ENCODE data around the gene INCENP.

The INCENP gene

DNA sequence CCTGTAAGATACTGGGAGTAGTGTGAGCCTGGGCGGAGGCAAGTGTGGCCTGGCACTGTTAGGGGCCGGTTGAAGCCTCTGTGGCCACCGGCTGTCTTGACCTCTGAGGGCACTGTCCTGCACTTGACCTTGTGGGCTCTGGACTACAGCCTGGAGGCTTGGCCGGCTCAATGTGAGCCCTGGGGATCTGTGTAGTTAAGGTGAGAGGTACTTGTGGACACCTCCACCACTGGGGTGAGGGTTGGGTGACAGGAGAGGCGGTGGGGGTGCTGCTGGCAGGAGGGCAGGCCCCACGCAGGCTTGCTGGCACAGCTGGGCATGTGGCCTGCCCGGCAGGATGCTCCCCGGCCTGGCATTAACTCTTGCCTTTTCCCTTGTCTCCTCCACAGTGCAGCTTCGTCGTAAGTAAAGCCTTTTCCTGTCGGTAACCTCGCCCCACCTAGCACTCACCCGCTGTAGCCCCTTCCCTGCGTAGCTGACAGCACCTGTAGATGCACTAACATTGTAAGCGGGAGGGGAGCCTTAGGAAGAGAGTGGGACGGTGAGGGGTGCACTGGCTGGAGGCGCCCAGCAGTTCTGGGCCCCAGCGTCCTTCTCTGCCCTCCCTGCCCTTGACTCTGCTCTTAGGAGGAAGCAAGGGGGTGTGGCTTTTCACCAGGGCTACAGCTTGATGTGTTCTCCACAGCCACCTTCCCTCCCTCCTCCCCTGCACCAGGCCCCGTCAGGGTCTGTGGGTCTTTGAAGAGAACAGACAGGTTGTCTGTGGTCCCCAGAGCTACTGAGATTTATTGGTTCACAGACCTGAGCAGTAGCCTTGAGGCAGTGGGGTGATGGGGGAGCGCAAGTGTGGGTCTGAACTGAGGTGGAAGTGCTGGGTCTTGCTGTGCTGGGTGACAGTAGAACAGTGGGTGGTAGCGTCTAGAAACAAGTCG is 17.6 kb downstream of the INCENP start:
- no peak for DNase-seq (ENCODE audit: low spot score)

DNA sequence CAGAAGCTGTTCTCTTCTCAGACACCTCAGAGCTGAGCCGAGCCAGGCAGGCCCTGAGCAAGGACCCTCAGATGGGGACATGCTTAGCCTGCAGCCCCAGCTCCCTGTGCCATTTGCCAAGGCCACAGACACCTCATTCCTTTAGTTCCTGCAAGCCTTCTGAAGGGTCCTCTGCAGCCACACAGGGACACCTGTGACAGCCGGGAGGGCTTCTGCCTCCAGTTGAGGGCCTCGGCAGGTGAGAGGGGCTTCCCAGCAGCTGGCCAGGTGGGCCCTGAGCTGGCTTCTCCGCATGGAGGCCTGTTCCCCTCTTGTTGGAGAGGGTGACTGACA is 18.2 kb downstream of the INCENP start:
- no peak for DNase-seq (ENCODE audit: low spot score)

DNA sequence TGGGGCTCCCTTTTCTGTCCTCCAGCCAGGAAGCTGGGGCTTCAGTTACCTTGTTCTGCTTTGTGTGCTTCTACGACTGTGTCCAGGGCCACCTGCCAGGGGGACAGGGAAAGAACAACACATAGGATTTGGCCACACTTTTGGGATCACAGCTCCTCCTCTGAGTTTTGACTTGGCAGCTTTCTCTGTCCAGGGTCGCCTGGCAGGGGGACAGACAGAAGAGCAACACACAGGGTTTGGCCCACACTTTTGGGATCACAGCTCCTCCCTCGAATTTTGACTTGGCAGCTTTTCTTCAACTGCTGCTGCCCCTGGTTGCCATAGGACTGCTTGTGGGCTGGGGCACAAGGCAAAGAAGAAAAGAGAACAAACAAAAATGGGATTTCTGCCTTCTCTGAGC is 19.1 kb downstream of the INCENP start:
- DNase-seq (ENCODE audit: low spot score) = no peak

DNA sequence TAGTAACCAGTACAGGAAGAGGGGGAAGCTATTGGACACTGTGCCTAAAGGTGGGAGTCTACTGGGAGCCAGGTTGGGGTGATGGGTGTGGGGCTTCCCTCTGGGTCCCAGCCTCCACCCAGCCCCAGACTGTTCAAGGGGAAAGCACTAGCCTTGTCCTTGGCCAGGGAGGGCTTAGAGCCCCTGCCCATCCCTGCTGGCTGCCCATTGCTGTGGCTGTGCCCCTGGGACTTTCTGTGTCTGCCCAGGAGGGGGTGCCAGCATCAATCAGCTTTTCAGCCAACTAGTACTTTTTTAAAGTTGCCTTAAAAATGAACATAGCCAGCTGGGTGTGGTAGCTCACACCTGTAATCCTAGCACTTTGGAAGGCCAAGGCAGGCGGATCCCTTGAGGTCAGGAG is 19.9 kb downstream of the INCENP start:
- DNase-seq (ENCODE audit: low spot score) = no peak

DNA sequence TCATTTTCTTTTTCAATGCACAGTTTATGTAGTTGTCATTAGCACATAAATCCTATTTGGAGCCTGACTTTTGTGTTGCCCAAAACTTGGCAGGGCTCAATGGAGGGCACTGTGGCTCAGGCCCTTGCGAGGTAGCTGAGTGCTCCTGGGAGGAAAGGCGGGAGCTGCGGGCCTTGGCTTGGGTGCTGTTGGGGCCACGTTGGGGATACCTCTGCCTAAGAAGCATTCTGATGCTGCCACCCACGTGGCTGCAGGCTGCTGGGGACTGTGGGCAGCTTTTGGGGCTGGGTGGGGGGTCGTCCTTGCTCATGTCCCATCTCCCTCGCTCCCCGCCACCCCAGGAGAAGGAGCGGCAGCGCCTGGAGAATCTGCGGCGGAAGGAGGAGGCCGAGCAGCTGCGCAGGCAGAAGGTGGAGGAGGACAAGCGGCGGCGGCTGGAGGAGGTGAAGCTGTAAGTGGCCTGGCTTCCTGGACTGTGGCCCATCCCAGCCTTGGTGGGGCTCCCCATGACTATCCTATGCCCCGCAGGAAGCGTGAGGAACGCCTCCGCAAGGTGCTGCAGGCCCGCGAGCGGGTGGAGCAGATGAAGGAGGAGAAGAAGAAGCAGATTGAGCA is 20.9 kb downstream of the INCENP start:
- DNase-seq (ENCODE audit: low spot score) = no peak

DNA sequence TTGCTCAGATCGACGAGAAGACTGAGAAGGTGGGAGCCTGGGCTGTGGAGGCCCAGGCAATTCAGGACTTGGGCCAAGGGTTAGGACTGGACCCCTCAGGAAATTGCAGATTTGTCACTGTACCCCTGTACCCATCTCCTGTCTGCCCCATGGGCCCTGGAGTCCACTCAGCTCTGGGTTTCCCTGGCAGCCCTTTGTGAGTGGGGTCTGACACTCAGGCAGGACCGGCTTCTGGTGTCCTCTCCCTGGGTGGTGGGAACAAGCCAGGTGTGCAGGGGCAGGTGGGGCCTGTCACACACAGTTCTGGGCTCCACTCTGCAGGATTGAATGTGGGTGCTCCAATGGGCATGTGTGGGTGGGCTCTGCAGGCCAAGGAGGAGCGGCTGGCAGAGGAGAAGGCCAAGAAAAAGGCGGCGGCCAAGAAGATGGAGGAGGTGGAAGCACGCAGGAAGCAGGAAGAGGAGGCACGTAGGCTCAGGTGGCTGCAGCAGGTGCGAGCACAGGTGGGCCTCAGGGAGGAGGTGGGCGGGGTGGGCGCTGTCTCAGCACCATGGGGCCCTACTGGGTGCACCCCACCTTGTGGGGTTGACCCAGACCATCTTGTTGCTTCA is 21.6 kb downstream of the INCENP start:
- no peak for DNase-seq (ENCODE audit: low spot score)

DNA sequence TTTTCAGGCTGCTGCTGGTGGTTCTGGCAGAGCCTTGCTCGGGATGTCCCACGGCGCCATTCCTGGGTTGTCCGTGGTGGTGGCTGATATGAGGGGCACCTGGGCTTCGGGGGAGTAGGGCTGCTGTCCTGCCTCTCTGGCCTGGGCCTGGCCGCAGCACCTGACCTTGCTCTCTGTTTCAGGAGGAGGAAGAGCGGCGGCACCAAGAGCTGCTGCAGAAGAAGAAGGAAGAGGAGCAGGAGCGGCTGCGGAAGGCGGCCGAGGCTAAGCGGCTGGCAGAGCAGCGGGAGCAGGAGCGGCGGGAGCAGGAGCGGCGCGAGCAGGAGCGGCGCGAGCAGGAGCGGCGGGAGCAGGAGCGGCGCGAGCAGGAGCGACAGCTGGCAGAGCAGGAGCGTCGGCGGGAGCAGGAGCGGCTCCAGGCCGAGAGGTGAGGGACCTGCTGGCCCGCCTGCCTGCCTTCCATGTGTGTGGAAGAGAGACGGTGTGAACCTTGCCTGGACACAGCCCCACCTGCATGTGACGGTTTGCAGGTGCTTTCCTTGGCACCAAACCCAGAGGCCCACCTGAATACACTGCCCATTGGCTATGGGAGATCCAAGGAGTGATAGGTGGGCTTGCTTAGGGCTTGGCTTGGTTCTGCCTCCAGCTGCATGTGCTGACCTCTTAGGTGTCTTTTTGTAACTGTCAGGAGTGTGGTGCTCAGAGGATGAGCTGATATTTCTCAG is 22.8 kb downstream of the INCENP start:
- no peak for DNase-seq (ENCODE audit: low spot score)

DNA sequence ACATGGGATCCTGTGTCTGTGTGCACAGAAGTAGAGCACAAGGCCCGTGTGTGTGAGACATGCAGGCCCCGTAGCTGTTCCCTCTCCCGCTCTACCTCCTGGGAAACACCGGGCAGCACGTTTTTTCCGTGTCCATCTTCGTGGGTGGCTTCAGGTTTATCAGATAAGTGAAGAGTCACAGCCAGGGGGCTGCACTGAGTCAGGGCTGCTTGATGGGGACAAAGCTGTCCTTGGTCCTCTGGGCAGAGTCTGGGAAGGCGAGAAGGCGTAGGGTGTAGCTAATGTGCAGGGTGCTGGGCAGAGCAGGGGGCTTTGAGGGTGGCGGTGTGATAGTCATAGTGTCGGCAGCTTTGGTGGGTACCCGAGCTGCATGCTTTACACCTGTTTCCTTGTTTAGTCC is 23.7 kb downstream of the INCENP start:
- no peak for DNase-seq (ENCODE audit: low spot score)

DNA sequence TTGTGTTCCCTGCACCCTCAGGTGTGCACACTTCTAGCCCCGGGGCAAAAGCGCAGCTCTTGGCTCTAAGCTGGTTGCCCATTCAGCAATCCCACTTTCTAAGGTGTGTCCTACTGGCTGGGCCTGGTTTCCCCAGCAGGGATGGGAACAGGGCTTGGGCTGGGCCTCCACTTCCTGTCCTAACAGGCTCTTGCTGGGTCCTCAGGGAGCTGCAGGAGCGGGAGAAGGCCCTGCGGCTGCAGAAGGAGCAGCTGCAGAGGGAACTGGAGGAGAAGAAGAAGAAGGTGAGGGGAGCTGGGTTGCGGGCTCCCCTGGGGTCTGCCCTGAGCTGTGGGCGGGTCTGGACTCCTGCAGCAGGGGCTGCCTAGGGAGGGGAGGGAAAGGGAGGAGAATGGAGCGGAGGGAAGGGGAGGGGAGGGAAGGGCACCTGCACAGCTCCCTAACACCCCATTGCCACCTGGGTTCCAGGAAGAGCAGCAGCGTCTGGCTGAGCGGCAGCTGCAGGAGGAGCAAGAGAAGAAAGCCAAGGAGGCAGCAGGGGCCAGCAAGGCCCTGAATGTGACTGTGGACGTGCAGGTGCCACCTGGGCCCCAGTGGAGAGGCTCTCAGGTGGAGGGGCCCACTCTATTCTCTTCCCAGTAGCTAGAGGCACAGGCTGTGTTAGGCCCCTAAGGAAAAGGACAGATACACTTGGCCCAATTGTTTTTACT is 24.6 kb downstream of the INCENP start:
- no peak for DNase-seq (ENCODE audit: low spot score)

DNA sequence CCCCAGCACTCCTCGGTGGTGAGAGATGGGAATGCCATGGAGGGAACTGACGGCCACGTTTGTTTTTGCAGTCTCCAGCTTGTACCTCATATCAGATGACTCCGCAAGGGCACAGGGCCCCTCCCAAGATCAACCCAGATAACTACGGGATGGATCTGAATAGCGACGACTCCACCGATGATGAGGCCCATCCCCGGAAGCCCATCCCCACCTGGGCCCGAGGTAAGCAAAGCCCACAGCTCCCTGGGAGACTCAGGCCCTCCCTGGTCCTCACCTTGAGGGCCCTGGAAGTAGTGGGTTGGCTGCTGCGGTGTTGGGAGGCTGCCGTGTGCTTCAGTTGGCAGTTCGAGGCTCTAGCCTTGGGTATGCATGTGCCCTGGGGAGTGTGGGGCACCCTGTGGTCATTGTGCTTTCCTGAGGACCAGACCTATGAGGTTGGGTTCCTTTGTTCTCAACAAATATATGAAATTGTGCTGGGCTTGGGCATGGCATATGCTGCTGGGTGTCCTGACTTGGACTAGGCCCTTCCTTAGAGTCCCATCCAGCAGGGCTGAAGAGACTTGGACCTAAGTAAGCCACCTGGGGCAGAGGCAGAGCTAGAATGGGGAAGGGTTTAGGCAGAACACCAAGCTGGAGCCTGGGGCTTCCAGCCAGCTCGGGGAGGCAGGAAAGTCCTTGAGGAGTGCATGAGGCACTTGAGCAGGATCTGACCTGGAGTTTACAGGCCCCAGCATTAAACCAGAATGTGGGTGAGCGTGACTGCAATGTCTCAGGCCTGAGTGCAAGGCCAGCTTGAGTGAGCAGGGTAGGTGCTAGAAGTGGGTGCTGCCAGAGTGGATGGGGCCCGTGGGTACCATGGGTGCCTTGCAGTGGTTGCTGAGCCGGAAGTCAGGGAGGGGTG is 26.4 kb downstream of the INCENP start:
- no peak for DNase-seq (ENCODE audit: low spot score)

DNA sequence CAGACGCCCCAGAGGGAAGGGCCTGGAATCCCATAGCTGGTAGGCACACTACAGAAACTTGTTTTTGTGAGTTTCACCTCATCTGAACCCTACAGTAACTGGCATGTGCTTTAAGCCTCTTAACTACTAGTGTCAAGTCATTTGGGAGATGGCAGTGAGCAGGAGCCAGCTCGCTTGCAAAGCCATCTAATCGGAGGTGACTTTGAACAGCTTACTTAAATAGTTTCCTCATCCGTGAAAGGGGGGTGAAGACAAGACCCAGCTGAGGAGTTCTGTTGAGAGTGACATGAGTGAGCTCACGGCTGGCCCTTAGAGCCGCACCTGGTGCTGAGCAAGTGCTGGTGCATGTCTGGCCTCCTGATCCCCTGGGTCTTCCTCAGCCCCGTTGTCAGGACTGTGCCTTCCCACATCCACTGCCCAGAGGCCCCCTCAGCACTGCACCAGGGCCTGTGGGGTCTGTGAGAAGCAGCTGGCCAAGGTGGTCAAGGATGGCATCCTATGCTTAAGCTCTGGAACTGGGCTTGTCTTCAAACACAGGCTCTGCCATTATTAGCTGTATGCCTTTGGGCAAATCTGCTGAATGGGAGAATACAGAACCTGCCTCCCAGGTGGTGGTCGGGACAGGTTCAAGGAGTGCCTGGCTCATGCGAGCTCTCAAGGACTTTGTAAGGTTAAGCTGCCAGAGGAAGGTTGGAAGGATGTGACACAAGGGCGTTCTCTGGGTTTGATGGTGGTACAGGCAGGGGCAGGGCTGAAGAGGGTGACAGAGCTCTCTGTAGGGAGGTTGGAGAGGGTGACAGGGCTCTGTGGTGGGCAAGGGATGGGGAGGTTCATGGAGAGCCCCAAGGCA is 27.3 kb downstream of the INCENP start:
- DNase-seq (ENCODE audit: low spot score) = no peak

DNA sequence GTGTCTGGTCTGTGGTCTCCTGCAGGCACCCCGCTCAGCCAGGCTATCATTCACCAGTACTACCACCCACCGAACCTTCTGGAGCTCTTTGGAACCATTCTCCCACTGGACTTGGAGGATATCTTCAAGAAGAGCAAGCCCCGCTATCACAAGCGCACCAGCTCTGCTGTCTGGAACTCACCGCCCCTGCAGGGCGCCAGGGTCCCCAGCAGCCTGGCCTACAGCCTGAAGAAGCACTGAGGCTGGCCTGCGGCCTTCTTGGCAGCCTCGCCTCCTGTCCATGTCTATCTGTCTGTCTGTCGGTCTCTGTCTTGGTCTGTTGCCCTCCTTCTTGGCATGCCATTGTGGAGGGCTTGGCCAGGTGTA is 27.9 kb downstream of the INCENP start:
- no peak for DNase-seq (ENCODE audit: low spot score)

DNA sequence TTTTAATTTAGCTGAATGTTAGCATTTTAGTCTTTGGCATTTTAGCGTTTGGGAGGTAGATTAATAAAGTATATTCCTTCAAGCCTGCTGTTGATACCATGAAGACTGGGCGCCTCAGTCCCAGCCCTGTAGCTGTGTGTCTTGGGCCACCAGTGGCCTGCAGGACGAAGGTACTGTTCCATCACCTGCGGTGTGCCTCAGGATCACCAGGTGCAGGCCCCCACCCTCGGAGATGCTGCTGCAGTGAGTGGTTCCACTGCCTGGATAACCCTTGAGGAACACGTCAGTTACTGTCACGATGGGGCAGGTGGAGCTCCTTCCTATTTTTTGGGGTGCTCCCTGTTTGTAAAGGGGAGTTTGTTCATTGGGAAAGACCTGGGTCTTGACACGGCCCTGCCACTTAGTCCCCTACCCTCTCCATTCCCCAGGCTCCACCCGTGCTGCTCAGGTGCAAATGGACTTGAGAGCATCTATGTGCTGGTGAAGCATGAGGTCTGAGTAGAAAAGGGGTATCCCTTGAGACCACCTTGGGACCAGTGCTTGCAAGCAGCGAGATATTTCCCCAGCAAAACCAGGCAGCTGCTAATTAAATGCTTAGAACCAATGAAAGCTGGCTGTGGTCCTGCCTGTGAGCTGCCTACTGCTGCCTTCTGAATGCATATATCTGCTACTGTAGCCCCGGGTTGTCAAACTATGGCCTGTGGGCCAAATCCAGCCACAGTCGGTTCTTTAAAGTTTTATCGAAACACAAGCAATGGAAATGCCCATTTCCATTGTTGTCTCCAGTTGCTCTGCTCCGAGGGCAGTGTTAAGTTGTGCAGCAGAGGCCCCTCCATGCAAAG is 28.7 kb downstream of the INCENP start:
- no peak for DNase-seq (ENCODE audit: low spot score)

DNA sequence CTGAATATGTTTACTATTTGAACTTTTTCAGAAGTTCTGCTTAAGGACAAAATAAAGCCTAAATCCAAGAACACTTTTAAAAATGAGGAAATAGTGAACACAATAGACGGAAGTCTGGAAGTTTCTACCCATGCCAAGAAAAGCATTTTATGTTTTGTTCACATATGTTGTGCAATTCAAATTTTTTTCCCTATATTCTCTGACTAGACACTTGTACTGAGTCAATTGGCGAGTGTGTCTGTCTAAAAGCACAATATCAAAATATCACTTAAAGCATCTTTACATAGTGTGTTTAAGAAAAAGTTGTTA is 29.2 kb downstream of the INCENP start:
- no peak for DNase-seq (ENCODE audit: low spot score)

DNA sequence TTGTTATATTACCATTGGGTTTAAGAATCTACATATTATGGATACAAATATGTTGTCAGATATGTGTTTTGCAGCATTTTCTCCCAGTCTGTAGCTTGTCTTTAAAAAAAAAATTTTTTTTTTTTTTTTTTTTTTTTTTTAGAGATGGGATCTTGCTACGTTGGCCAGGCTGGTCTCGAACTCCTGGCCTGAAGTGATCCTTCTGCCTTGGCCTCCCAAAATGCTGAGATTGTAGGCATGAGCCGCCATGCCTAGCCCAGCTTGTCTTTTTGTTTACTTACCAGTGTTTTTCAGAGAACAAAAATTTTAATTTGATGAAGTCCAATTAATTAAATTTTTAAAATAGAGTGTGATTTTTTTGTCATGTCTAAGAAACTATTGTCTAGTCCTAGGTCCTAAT is 29.8 kb downstream of the INCENP start:
- DNase-seq (ENCODE audit: low spot score) = no peak

DNA sequence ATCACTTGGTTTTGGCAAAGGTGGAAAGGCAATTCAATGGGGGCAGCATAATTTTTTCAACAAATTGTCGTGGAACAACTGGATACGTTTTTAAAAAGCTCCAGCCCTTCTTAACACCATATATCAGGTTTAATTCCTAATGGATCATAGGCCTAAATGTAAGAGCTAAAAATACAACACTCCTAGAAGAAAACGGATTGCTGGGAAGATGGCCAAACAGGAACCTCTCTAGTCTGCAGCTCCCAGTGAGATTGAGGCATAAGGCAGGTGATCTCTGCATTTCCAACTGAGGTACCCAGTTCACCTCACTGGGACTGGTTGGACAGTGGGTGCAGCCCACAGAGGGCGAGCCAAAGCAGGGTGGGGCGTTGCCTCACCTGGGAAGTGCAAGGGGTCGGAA is 33.8 kb downstream of the INCENP start:
- no peak for DNase-seq (ENCODE audit: low spot score)

DNA sequence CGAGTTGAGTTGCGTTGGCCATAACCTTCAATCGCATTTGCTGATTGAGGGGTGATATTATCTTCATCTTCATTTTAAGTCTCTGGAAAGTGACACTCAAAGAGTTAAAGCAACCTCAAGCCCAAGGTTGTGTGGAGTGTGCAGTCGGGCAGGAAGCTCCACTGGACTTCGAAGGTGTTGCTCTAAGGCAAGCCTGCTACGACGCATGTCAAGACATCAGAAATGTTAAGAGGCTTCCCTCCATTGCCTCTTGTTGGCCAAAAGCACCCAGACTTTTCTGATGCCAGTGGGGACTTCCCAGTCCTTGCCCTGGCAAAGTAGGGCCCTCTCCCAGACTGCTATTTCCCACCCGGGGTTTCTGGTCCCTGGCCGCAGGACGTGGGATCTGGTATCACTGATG is 42.6 kb downstream of the INCENP start:
- DNase-seq (ENCODE audit: low spot score) = no peak

DNA sequence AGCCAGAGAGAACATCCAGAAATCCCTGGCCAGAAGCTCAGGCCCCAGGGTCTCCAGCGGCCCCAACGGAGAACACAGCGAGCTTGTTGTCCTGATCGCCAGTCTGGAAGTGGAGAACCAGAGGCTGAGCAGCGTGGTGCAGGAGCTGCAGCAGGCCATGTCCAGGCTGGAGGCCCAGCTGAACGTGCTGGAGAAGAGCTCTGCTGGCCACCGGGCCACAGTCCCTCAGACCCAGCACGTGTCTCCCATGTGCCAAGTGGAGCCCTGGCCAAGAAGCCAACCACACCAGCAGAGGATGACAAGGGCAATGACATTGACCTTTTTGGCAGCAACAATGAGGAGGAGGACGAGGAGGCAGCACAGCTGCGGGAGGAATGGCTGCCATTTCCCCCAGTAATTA is 45.6 kb downstream of the INCENP start:
- no peak for DNase-seq (ENCODE audit: low spot score)

DNA sequence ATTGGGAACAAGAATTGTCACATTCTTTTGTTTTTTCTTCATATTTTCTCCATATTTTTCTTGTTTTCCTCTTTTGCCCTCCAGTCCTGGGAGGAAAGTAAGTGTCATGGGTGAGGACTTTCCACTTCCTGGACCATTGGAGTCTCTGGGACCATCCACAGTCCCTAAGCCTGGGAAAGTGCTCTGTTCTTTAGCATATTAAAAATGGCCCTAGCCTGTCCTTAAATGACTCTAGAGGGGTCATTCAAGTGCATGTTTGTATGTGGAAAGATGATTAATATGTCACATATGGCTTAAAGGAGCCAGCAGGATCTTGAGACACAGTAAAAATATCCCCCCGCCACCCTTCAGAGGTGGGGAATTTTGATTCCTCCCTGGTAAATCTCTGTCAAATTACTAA is 46.1 kb downstream of the INCENP start:
- DNase-seq (ENCODE audit: low spot score) = no peak

Data from iPS-NIHi11 (cell line).